ENCODE results near the gene NFIA. TPM values are rescaled to one million over a fixed set of nuclear protein-coding genes. Genes with fewer than 3 reads are reported as not detected.
A peak's percentile ranks its signal among the peaks of the same experiment; 100 is the strongest.

NFIA gene
- total and polyA plus RNA-seq, 12 donors, result 11.2 to 117 (median 92.5) TPM

DNA sequence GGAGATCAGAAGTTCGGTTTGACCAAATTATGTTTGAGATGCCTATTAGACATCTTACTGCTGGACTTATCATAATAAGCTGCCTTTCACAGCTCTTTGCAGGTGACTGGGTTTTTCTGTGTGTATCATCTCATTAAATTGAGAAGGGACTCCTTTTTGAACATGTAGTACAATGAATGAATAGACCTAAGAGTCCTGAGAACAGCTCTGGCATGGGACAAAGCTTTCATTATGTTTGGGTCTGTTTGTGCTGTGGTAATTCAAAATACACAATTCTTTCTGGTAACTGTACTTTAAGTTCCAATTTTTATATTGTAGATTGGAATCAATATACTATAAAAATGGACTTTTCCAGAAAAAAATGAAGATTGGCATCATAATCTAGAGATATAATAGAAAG, 330.2 kb downstream of the NFIA start:
- WGBS, 2 donors, result 90 to 92% methylated on average over 1 of the region's 1 CpG
- H3K4me1 ChIP-seq, result no peaks in the 10 kb centered on the region
- no peaks in the 10 kb centered on the region for H3K9me3 ChIP-seq
- DNase-seq (no peak), ATAC-seq (no peak)
- no peak overlapping the region for H3K27ac ChIP-seq
- H3K27me3 ChIP-seq, result no peaks in the 10 kb centered on the region
- H3K4me3 ChIP-seq, result no peak overlapping the region
- H3K36me3 ChIP-seq, result peaks cover 0 to 98% (median 20%) of the 10 kb centered on the region in 9 donors
- intact Hi-C loops (cut with DNase I), result no loop called here
- TF ChIP-seq, protein P1, sequence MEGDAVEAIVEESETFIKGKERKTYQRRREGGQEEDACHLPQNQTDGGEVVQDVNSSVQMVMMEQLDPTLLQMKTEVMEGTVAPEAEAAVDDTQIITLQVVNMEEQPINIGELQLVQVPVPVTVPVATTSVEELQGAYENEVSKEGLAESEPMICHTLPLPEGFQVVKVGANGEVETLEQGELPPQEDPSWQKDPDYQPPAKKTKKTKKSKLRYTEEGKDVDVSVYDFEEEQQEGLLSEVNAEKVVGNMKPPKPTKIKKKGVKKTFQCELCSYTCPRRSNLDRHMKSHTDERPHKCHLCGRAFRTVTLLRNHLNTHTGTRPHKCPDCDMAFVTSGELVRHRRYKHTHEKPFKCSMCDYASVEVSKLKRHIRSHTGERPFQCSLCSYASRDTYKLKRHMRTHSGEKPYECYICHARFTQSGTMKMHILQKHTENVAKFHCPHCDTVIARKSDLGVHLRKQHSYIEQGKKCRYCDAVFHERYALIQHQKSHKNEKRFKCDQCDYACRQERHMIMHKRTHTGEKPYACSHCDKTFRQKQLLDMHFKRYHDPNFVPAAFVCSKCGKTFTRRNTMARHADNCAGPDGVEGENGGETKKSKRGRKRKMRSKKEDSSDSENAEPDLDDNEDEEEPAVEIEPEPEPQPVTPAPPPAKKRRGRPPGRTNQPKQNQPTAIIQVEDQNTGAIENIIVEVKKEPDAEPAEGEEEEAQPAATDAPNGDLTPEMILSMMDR (IDR thresholded peaks at IDR 0.05), result no peak

DNA sequence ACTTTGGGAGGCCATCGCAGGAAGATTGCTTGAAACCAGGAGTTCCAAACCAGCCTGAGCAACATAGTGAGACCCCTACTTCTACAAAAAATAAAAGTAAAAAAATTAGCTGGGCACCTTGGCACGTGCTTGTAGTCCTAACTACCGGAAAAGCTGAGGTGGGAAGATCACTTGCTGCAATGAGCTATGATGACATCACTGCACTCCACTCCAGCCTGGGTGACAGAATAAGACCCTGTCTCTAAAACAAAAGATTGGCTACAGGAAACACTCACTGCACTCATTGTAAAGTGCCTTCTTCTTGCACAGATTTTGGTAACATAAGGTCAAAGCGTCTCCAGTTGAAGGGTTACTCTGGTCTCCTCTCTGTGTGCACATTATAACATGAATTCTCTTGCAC, 336.8 kb downstream of the NFIA start:
- Histone ChIP-seq H3K4me3 (no peak overlapping the region), H3K27ac (peak overlapping the region in 2 of 10 donors; percentile 8 to 28), H3K9me3 (no peaks in the 10 kb centered on the region), H3K27me3 (no peaks in the 10 kb centered on the region), H3K4me1 (peaks cover 0 to 30% (median 21%) of the 10 kb centered on the region in 9 donors), H3K36me3 (peaks cover 0 to 50% (median 5%) of the 10 kb centered on the region in 9 donors)
- intact Hi-C loops (cut with DNase I), result no loop called here
- WGBS, 2 donors, result 66 to 72% methylated on average over 4 of the region's 4 CpGs
- TF ChIP-seq, protein P1 (IDR thresholded peaks at IDR 0.05), result no peak
- DNase-seq, result no peak
- ATAC-seq, result no peak

DNA sequence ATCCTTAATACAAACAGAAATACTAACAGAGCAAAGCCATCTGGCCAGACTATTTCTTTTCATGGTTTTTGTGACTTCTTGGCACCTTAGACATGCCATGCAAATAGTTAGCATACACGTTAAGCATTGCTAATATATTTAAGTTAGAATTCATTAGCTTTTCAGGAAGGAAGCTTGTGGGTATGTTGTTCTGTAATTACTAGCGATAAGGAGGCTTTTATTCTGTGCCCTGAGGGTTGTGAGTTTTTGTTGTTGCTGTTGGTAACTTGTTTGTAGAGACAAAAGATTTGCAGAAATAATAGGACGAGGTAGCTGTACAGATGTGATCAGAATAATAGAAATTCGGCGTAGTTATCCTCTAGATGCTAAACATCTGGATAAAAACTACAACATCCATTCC, 337.3 kb downstream of the NFIA start:
- H3K27me3 ChIP-seq, result no peaks in the 10 kb centered on the region
- peak overlapping the region in 2 of 10 donors; percentile 8 to 28 for H3K27ac ChIP-seq
- WGBS, 2 donors, result 50 to 70% methylated on average over 5 of the region's 5 CpGs
- TF ChIP-seq, protein P1 (IDR thresholded peaks at IDR 0.05), result no peak
- DNase-seq, result no peak
- H3K9me3 ChIP-seq, result no peaks in the 10 kb centered on the region
- ATAC-seq, result no peak
- peaks cover 0 to 35% (median 24%) of the 10 kb centered on the region in 9 donors for H3K4me1 ChIP-seq
- peaks cover 0 to 46% (median under 1%) of the 10 kb centered on the region in 9 donors for H3K36me3 ChIP-seq
- no peak overlapping the region for H3K4me3 ChIP-seq
- intact Hi-C loops (cut with DNase I), result no loop called here

DNA sequence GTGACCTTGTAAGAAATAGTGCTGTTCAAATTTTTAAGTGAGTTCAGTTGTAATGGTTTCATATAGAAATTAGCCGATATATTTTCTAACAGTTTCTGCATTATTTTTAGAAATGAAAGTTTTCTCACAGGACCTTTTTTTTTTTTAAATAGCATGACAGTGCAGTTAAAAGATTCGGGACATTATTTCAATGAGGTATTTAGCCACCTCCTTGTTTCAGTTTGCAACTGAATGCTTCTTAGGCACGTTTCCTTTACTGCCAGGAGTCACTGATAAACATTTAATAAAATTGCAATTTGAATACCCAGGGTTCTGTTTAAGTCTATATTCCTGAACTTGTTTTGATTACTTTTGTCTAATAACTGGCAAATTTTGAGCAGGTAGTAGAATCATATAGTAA, 337.9 kb downstream of the NFIA start:
- intact Hi-C loops (cut with DNase I), result no loop called here

More for the DNA sequence above, 337.9 kb downstream of the NFIA start:
- Histone ChIP-seq H3K9me3 (no peaks in the 10 kb centered on the region), H3K36me3 (peaks cover 0 to 41% (median 0%) of the 10 kb centered on the region in 9 donors), H3K27me3 (no peaks in the 10 kb centered on the region), H3K4me1 (peaks cover 0 to 41% (median 30%) of the 10 kb centered on the region in 9 donors), H3K4me3 (no peak overlapping the region), H3K27ac (peak overlapping the region in 2 of 10 donors; percentile 28 to 61)
- no peak for ATAC-seq
- DNase-seq, result no peak
- WGBS, 2 donors, result 34 to 38% methylated on average over 3 of the region's 3 CpGs
- TF ChIP-seq, protein P1 (IDR thresholded peaks at IDR 0.05), result no peak
